ENCODE measurements around the gene BPIFB3. TPM values are rescaled to one million over a fixed set of nuclear protein-coding genes. Genes with fewer than 3 reads are reported as not detected.

Gene BPIFB3
- total and polyA plus RNA-seq, 2 experiments from 2014 or later = not detected

- Histone ChIP-seq H3K9me2 (ENCODE audit: insufficient read depth) (no peaks in the 10 kb centered on the region), H2AFZ (no peak overlapping the region), H3K27ac (ENCODE audit: low read depth) (no peak overlapping the region), H3F3A (replicated peaks; ENCODE audit: low read depth) (no peaks in the 10 kb centered on the region), H3K4me3 (no peak overlapping the region), H3K79me2 (replicated peaks; ENCODE audit: insufficient read depth) (no peaks in the 10 kb centered on the region), H3K36me3 (ENCODE audit: insufficient read depth) (no peaks in the 10 kb centered on the region), H3K27me3 (ENCODE audit: insufficient read depth) (no peaks in the 10 kb centered on the region), H3K4me1 (ENCODE audit: insufficient read depth) (no peaks in the 10 kb centered on the region), H4K20me1 (replicated peaks; ENCODE audit: insufficient read depth) (no peaks in the 10 kb centered on the region), H3K4me2 (no peak overlapping the region)
- H3K4me3 Mint-ChIP-seq = no peak overlapping the region
- ATAC-seq (no peak), DNase-seq (ENCODE audit: low spot score) (no peak)
- no peak overlapping the region for H3K27ac Mint-ChIP-seq
- H3K27me3 Mint-ChIP-seq (ENCODE audit: insufficient read depth, low read depth, poor library complexity) = peaks cover 9% of the 10 kb centered on the region
- TF ChIP-seq NANOG (IDR thresholded peaks at IDR 0.05; ENCODE audit: borderline replicate concordance) (no peak), EZH2phosphoT487 (IDR thresholded peaks at IDR 0.05; ENCODE audit: unreplicated experiment) (no peak), EZH2 (IDR thresholded peaks at IDR 0.05; ENCODE audit: low read depth, unreplicated experiment) (no peak), POLR2AphosphoS5 (IDR thresholded peaks at IDR 0.05; ENCODE audit: low read depth) (no peak), STAT1 (IDR thresholded peaks at IDR 0.05; ENCODE audit: unreplicated experiment) (no peak), ZNF331 (CRISPR knock-in tag; IDR thresholded peaks at IDR 0.05; ENCODE audit: low read depth) (no peak), ZNF462 (CRISPR knock-in tag; IDR thresholded peaks at IDR 0.05) (no peak), CREB1 (CRISPR knock-in tag; IDR thresholded peaks at IDR 0.05; ENCODE audit: low read depth) (no peak), REST (IDR thresholded peaks at IDR 0.05; ENCODE audit: unreplicated experiment) (no peak), ZNF114 (CRISPR knock-in tag; IDR thresholded peaks at IDR 0.05) (no peak), JUNB (IDR thresholded peaks at IDR 0.05; ENCODE audit: unreplicated experiment) (no peak), CTCF (conservative IDR thresholded peaks at IDR 0.05; ENCODE audit: low read depth in 2 of 2) (no peak)
- TF ChIP-seq, protein P1, sequence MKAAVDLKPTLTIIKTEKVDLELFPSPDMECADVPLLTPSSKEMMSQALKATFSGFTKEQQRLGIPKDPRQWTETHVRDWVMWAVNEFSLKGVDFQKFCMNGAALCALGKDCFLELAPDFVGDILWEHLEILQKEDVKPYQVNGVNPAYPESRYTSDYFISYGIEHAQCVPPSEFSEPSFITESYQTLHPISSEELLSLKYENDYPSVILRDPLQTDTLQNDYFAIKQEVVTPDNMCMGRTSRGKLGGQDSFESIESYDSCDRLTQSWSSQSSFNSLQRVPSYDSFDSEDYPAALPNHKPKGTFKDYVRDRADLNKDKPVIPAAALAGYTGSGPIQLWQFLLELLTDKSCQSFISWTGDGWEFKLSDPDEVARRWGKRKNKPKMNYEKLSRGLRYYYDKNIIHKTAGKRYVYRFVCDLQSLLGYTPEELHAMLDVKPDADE (IDR thresholded peaks at IDR 0.05) = no peak
- no peaks in the 10 kb centered on the region; the same call in 2 of the 3 replicates for H3K9me3 Mint-ChIP-seq
- no peaks in the 10 kb centered on the region; the same call in 2 of the 3 replicates for H3K36me3 Mint-ChIP-seq (ENCODE audit: low read depth)
- H3K4me1 Mint-ChIP-seq = no peaks in the 10 kb centered on the region; the same call in 2 of the 3 replicates
Measured at GRCh38 chr20:33065785-33066184, 12.1 kb downstream of the BPIFB3 start.

All from GM23338 (cell line).